GM19023 (cell line): ENCODE results near the gene SUGP1.

ENCODE experiments used
- ATAC-seq: cut with Tn5 transposase; IDR thresholded peaks from one replicate; pipeline ENCODE4 v1.9.1; 2021; ENCODE audit warnings: mild to moderate bottlenecking, moderate library complexity; ENCODE audit not compliant: unreplicated experiment

The SUGP1 gene

GRCh38 chr19:19304186-19304965, 15.9 kb downstream of the SUGP1 start:
- ATAC-seq, result no peak

DNA sequence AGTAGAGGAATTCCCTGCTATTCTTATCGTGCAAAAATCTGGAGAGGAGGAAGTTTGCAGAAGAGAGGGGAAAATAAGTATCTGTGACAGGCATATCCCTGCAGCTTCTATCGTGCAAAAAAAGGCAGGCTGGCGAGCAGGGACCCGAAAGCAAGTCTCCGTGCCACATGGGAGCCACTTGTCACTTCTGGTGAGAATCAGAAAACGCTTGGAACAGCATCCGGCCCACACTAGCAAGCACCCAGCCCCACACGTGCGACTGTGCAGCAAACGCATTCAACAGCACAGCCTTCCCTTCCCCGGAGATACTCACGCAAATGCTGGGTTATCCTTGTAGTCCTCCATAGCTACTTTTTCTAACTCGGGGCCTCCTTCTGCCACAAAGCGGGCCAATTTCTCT, 16.9 kb downstream of the SUGP1 start:
- ATAC-seq, result no peak

DNA sequence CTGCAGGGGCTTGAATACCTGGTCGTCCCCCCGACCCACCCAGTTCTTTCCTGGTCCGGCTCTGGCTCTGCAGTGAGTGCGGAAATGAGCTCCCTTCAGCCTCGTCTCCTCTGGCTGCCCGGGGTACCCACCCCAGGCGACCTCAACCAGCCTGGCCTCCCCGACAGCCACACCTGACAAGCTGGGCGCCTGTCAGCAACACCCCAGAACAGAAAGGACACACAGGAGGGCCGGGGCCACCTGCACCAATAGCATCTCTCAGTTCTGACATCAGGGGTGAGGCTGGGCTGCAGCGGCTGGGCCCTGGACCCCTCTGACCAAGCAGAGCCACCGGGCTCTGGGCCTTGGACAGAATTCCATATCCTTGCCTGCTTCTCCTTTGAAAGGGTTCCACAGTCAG, 19.7 kb downstream of the SUGP1 start:
- no peak for ATAC-seq

DNA sequence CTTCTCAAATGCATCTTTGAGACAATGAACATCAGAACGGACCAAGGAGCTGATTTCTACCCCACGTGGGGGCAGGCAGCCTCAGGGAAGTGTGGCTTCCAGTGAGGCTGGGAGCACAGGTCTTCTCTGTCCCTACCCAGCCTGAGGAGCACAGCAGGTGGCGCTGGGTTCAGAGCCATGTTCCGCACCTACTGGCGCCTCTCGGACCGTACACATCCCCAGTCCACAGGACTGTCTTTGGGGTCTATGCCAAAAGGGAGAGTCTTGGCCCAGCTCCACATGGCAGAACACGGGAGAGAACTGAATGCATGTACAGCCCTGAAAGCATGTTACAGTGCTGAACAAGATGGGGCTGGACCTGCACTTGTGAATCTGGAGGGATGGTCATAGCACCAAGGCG, 22.6 kb downstream of the SUGP1 start:
- no peak for ATAC-seq

DNA sequence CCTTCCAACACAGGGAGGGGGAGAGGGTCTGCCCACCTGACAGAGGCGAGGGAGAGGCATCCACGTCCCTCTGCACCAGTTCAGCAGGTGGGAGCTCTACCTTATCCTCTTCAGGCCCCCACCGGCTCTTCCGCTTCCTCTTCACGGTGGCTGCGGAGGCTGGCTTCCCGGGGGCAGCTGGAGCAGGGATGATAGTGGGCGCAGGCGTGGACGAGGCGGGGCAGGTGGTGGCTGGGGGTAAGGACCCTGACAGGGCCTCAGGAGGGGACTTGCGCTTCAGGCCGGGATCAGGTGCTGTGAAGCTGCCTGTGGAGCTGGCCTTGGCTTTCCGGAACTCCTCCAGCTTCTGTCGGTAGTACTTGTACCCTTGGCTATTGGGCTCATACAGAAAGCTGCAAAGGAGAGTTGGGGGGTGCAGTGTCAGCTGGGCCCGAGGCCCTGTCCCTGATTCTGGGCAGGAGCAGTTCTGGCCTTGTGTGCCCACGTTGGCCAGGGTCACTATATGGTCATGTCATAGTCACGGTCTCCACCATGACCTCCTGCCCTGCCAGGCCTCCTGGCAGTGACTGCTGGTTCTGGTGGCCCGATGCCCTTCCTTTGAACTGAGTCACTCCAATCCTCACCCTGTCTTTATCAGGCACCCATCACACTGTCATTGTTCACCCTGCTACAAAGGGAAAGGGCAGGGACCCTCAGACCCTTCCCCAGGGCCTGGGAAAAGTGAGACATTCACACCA, 23.2 kb downstream of the SUGP1 start:
- no peak for ATAC-seq

- no peak for ATAC-seq
These were observed 25.4 kb downstream of the SUGP1 start for GRCh38 chr19:19294914-19295313.

- ATAC-seq, result no peak
These were observed 27.7 kb downstream of the SUGP1 start for GRCh38 chr19:19292607-19293006.

DNA sequence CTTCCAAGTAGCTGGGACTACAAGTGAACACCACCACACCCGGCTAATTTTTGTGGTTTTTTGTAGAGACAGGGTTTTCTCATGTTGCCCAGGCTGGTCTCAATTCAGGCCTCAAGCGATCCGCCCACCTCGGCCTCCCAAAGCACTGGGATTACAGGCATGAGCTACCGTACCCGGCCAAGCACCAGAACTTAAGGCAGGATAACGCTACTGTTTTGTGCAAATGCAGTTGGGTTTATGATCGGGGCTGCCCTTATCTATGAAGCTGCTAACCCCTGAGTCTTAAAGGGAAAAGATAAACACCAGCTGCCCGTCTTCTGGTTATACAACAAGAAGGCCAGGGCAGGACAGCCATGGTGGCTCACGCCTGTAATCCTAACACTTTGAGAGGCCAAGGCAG, 34.6 kb downstream of the SUGP1 start:
- no peak for ATAC-seq

GRCh38 chr19:19280561-19280960, 39.7 kb downstream of the SUGP1 start:
- ATAC-seq, result no peak

DNA sequence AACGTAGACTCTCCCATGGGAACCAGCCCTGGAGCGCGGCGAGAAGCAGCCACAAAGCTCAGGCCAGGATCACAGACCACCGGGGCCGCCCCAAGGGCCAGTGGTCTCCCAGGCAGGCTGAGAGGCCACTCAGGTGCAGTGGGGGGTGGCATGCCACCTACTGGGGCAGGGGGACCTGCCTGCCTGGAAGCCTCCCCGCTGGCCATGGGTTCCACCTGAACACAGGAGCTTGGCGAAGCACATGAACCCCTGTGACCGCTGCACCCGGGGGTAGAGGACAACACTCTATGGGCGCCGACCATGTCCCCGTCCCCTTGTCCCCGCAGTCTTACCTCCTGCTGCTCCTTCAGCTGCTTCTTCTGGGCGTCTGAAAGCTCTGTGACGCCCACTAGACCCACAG, 40.5 kb downstream of the SUGP1 start:
- no peak for ATAC-seq

GRCh38 chr19:19279062-19279612, 41.2 kb downstream of the SUGP1 start:
- ATAC-seq, result no peak

DNA sequence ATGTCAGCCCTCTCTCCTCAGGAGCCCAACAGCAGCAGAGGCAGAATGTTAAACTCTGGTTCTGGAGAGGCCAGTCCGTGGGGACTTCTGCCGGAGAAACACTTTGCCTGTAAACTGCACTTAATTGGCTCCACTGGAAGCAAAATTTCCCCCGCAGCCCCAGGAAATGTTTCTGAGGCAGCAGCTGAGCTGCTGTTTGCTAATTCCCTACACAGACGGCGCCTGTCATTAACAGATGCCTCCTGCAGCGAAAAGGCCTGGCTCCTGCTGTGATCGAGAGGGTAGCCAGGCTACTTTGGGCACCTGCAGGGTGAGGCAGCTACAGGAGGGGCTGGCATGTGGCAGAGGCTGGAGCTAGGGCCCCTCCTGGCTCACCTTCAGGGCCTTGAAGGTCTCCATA, 42.0 kb downstream of the SUGP1 start:
- ATAC-seq, result no peak

GRCh38 chr19:19276851-19277250, 43.5 kb downstream of the SUGP1 start:
- no peak for ATAC-seq

DNA sequence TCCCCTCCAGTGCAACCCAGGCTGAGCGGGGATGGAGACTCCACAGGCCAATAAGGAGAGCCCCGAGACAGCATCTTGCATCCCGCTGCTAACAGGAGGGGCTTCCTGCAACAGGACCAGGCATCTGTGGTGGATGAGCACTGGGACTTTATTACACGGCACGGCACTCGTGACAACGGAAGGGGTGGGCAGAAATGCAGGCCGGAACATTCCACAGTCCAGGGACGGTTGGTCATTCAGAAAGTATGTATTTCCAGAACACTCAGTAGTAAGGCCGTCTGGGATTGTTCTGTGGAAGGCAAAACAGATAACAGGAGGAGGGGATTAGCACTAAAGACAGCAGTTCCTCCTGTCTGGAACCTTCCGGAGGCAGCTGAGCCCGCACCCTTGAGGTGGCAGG, 43.9 kb downstream of the SUGP1 start:
- ATAC-seq, result no peak

DNA sequence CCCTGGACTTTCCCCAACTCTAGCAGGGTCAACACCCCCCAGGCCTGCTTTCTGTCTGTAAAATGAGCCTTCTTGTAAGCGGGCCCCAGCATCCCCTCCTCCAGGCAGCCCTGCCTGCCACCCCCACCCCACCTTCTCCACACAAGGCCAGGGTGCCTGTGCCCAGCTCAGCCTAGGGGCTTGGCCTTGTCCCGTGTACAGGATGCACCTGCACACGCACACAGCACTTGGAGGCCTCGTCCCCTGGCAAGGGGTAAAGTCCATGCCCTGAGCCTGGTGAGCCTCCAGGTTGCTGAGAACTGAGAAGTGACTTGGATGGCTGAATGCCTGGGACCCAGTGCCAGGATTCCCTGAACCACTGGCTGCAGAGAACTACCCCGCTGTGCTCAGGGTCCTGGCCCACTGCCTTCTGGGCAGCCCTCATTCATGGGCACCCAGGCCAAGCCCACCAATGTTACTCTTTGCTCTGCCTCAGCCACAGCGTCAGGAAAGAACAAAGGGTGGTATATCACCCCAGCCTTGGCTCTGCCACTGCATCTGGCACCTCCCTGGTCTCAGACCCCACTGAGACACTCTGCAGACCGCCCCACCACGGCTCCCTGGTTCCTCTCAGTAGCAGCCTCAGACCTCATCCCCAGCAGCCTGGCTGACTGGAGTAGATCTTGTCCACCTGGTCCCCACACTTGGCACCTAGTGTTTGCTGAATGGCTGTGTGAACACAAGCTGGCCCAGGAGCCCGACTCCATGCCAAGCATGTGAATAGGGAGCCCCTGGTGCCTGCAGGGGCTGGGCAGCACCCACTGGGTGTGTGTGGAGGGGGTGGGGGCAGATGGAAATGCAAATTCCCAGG, 45.4 kb downstream of the SUGP1 start:
- no peak for ATAC-seq

DNA sequence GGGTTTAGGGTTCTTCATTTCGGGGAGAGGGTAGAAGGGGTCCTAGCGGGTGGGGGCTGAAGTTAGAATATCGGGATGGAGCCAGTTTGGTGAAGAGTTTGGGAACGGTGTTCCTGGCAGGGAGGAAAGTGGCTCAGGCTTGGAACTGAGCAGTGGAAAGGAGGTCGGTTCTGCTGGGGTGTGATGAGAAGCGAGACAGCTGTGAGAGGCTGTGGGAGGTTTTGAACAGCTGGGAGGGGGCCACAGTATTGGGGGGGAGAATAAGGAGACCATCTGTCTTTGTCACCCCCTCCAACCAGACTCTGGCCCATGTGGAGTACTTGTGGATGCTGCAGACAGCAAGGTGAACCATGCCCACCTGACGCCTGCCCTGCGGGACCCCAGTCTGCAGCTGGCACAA, 46.2 kb downstream of the SUGP1 start:
- ATAC-seq, result no peak

- ATAC-seq, result no peak
These were observed 48.3 kb downstream of the SUGP1 start for GRCh38 chr19:19271828-19272599.

DNA sequence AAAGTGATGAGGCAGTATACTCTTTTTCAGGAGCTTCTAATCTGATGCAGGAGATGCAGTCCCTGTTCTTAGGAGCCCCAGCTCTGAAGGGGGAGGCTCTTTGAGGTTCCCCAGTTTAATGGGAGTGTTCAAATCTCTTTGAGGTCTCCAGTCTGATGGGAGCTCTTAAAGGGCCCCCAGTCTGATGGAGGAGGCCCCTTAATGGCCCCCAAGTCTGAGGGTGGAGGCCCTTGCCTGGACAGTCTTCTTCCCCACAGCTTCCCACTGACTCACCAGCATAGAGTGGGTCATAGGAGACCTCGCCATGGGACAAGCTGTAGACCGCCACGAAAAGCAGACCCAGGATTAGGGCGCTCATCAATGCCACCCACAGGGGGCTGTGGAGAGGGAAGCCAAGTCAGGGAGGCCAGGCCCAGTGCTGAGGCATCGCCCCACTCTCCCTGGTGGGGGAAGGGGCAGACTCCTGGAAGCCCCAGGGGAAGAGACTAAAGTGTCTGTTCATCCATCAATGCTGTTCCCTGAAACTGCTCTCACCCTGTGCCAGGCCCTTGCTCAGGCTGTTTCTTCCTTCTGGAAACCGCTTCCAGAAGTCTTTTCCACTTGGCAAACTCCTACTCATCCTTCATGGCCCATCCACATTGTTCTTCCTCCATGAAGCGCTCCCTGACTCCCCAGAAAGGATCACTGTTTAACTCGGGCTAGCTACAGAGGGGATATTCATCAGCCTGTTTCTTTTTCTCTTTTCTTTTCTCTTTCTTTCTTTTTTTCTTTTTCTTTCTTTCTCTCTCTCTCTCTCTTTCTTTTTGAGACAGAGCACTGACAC, 49.3 kb downstream of the SUGP1 start:
- ATAC-seq, result no peak

DNA sequence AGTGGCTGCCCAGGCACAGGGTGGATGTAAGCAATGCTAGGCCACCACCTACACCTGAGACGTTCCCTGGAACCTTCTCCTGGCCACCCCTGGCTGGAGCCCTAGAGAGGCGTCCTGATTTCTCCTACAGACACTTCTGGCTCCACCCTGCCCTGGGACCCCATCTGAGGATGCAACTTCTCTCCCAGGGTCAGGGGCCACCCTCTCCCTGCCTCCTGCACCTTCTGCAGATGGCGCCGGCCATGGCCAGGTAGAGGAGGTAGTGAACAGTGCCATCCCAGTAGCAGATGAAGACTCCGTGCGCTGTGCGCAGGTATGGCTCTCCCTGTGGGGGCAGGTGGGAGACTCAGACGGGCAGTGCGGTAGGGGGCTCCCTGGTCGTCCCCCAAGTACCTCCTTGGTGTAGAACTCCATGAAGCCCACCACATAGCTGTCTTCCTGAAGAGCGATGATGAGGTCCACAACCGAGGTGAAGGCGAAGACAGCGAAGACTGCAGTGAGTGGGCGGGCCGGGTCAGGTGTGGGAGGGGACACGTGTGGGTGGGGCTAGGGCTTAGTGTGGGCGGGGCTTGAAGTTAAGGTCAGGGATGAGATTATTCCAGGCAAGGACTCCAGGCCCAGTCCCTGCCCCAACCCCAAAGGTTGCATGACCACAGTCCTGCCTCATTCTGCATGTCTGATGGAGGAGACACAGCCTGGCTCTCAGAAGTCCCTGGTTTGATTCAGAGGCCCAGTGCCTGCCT, 50.2 kb downstream of the SUGP1 start:
- no peak for ATAC-seq
